SH-SY5Y (cell line): ENCODE data around the gene P2RY13.

Experiments used
- GATA2 ChIP-seq: IDR thresholded peaks from 2 replicates; pipeline ENCODE4 v1.6.1; 2011; ENCODE audit warnings: mild to moderate bottlenecking, low read depth, low read length
- GATA3 ChIP-seq: IDR thresholded peaks from 2 replicates; pipeline ENCODE4 v1.6.1; 2011; ENCODE audit warnings: low read depth, mild to moderate bottlenecking, low read length, moderate library complexity

GRCh38 chr3:151314137-151314536, 15.2 kb downstream of the P2RY13 start:
- TF ChIP-seq GATA2 (no peak), GATA3 (no peak)
